ENCODE measurements around the gene MRPL2. TPM values are rescaled to one million over a fixed set of nuclear protein-coding genes. Genes with fewer than 3 reads are reported as not detected.

Gene MRPL2
- polyA plus RNA-seq, 1 donor from 2014 or later: 22.5 TPM

DNA sequence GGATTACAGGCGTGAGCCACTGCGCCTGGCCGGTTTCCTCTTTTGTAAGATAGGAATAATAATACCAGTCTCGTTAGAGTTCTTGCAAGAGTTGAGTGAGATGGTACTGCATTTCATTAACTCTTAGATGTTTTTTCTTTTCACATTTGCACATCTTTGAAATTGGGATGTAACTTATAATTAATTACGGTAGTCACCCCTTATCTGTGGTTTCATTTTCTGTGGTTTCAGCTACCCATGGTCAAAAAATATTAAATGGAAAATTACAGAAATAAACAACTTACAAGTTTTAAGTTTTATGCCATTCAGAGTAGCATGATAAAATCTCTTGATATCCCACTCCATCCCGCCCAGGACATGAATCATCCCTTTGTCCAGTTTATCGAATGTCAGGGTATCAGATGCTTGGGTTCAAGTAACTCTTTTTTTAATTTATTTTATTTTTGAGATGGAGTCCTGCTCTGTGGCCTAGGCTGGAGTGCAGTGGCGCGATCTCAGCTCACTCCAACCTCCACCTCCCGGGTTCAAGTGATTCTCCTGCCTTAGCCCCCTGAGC lies 32.3 kb upstream of the MRPL2 start:
- H3K36me3 ChIP-seq (ENCODE audit: insufficient read depth, low read length): no peaks in the 10 kb centered on the region
- no peak overlapping the region for H3K4me2 ChIP-seq (ENCODE audit: low read length)
- H3K27ac ChIP-seq (ENCODE audit: low read length): no peak overlapping the region
- H3K9me3 ChIP-seq (ENCODE audit: low read length): no peaks in the 10 kb centered on the region
- no peak overlapping the region for H3K4me3 ChIP-seq (ENCODE audit: low read length)
- no peaks in the 10 kb centered on the region for H3F3A ChIP-seq (ENCODE audit: insufficient read depth, low read length, poor library complexity, severe bottlenecking)
- no peaks in the 10 kb centered on the region for H3K27me3 ChIP-seq (ENCODE audit: insufficient read depth, low read depth, low read length)
- peaks cover 16% of the 10 kb centered on the region for H3K79me2 ChIP-seq (replicated peaks; ENCODE audit: insufficient read depth, low read length)
- H2AFZ ChIP-seq (ENCODE audit: low read depth, low read length): no peak overlapping the region
- TF ChIP-seq TAF1 (IDR thresholded peaks at IDR 0.05; ENCODE audit: low read depth): no peak
- no peak for TF ChIP-seq RAD21 (conservative IDR thresholded peaks at IDR 0.05)
- H3K9me2 ChIP-seq (ENCODE audit: insufficient read depth, low read length): no peaks in the 10 kb centered on the region
- no peaks in the 10 kb centered on the region for H4K20me1 ChIP-seq (ENCODE audit: insufficient read depth)
- H3K9ac ChIP-seq (ENCODE audit: low read length): no peak overlapping the region

GRCh38 chr6:43091020-43091419 lies 31.8 kb upstream of the MRPL2 start:
- no peak overlapping the region for H3K9ac ChIP-seq (ENCODE audit: low read length)

More at GRCh38 chr6:43091020-43091419, 31.8 kb upstream of the MRPL2 start:
- Histone ChIP-seq H3K9me3 (ENCODE audit: low read length) (no peaks in the 10 kb centered on the region), H4K20me1 (ENCODE audit: insufficient read depth) (no peaks in the 10 kb centered on the region), H3K9me2 (ENCODE audit: insufficient read depth, low read length) (no peaks in the 10 kb centered on the region), H3K4me2 (ENCODE audit: low read length) (no peak overlapping the region), H3K4me3 (ENCODE audit: low read length) (no peak overlapping the region), H3K27me3 (ENCODE audit: insufficient read depth, low read depth, low read length) (no peaks in the 10 kb centered on the region), H3K27ac (ENCODE audit: low read length) (no peak overlapping the region), H2AFZ (ENCODE audit: low read depth, low read length) (no peak overlapping the region), H3K36me3 (ENCODE audit: insufficient read depth, low read length) (no peaks in the 10 kb centered on the region), H3F3A (ENCODE audit: insufficient read depth, low read length, poor library complexity, severe bottlenecking) (no peaks in the 10 kb centered on the region), H3K79me2 (replicated peaks; ENCODE audit: insufficient read depth, low read length) (peaks cover 16% of the 10 kb centered on the region)
- TF ChIP-seq, protein P1, sequence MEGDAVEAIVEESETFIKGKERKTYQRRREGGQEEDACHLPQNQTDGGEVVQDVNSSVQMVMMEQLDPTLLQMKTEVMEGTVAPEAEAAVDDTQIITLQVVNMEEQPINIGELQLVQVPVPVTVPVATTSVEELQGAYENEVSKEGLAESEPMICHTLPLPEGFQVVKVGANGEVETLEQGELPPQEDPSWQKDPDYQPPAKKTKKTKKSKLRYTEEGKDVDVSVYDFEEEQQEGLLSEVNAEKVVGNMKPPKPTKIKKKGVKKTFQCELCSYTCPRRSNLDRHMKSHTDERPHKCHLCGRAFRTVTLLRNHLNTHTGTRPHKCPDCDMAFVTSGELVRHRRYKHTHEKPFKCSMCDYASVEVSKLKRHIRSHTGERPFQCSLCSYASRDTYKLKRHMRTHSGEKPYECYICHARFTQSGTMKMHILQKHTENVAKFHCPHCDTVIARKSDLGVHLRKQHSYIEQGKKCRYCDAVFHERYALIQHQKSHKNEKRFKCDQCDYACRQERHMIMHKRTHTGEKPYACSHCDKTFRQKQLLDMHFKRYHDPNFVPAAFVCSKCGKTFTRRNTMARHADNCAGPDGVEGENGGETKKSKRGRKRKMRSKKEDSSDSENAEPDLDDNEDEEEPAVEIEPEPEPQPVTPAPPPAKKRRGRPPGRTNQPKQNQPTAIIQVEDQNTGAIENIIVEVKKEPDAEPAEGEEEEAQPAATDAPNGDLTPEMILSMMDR (IDR thresholded peaks at IDR 0.05; ENCODE audit: poor library complexity, severe bottlenecking): no peak
- TF ChIP-seq POLR2AphosphoS5 (IDR thresholded peaks at IDR 0.05): no peak
- TF ChIP-seq RAD21 (conservative IDR thresholded peaks at IDR 0.05): no peak
- TF ChIP-seq SMC3 (conservative IDR thresholded peaks at IDR 0.05; ENCODE audit: poor library complexity): no peak
- no peak for TF ChIP-seq EZH2 (IDR thresholded peaks at IDR 0.05; ENCODE audit: borderline replicate concordance, insufficient read depth, low read length, poor library complexity, severe bottlenecking)
- no peak for TF ChIP-seq EP300 (conservative IDR thresholded peaks at IDR 0.05; ENCODE audit: poor library complexity, severe bottlenecking)
- TF ChIP-seq TAF1 (IDR thresholded peaks at IDR 0.05; ENCODE audit: low read depth): no peak
- no peak for TF ChIP-seq MXI1 (conservative IDR thresholded peaks at IDR 0.05; ENCODE audit: poor library complexity, severe bottlenecking)
- TF ChIP-seq, protein P2, sequence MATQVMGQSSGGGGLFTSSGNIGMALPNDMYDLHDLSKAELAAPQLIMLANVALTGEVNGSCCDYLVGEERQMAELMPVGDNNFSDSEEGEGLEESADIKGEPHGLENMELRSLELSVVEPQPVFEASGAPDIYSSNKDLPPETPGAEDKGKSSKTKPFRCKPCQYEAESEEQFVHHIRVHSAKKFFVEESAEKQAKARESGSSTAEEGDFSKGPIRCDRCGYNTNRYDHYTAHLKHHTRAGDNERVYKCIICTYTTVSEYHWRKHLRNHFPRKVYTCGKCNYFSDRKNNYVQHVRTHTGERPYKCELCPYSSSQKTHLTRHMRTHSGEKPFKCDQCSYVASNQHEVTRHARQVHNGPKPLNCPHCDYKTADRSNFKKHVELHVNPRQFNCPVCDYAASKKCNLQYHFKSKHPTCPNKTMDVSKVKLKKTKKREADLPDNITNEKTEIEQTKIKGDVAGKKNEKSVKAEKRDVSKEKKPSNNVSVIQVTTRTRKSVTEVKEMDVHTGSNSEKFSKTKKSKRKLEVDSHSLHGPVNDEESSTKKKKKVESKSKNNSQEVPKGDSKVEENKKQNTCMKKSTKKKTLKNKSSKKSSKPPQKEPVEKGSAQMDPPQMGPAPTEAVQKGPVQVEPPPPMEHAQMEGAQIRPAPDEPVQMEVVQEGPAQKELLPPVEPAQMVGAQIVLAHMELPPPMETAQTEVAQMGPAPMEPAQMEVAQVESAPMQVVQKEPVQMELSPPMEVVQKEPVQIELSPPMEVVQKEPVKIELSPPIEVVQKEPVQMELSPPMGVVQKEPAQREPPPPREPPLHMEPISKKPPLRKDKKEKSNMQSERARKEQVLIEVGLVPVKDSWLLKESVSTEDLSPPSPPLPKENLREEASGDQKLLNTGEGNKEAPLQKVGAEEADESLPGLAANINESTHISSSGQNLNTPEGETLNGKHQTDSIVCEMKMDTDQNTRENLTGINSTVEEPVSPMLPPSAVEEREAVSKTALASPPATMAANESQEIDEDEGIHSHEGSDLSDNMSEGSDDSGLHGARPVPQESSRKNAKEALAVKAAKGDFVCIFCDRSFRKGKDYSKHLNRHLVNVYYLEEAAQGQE (IDR thresholded peaks at IDR 0.05; ENCODE audit: borderline replicate concordance): no peak
